Pancreas (tissue), 10 donors: ENCODE results near the gene PWWP2A. TPM values are rescaled to one million over a fixed set of nuclear protein-coding genes. Genes with fewer than 3 reads are reported as not detected.
A peak's percentile ranks its signal among the peaks of the same experiment; 100 is the strongest.

Source experiments
- ATAC-seq, 4 donors: fragments of 200-7000 bp; cut with Tn5 transposase; one replicate each; pipeline versions ENCODE4 v1.8.0 to v1.9.1; 2020; ENCODE audit warnings: mild to moderate bottlenecking in 4 of 4, moderate library complexity in 4 of 4
- DNase-seq, 6 donors: peaks; one replicate each; pipeline ENCODE4 v3.0.0-alpha.2; 2020
- FAIRE-seq: peaks from 2 replicates; lab custom pipeline; 2012; peaks lifted over from hg19 to GRCh38; lab: Jason Lieb, UNC
- H3K27ac ChIP-seq, 4 donors: fragments of 200-600 bp; sonication (generic); 1 replicate in 3 of 4; 2 replicates in 1 of 4; pipeline versions ENCODE4 v1.5.0 to v1.8.0; 2020
- H3K27me3 ChIP-seq, 4 donors: fragments of 200-600 bp; one replicate each; pipeline ENCODE4 v1.8.0; 2021
- H3K36me3 ChIP-seq, 3 donors: fragments of 200-600 bp; sonication (generic) in 1 of 3; one replicate each; pipeline versions ENCODE4 v1.5.0 to v1.8.0; 2020 to 2021
- H3K4me1 ChIP-seq, 3 donors: fragments of 200-600 bp; one replicate each; pipeline ENCODE4 v1.8.0; 2021
- H3K4me3 ChIP-seq, 4 donors: fragments of 200-600 bp; sonication (generic) in 2 of 4; one replicate each; pipeline versions ENCODE4 v1.5.0 to v1.8.0; 2020 to 2021
- H3K9me3 ChIP-seq, 4 donors: fragments of 200-600 bp; one replicate each; pipeline ENCODE4 v1.8.0; 2021
- WGBS, 2 donors: extraction: QIAGEN DNeasy Blood & Tissue Kit; methylation state at CpG; one replicate each; pipeline ENCODE4 v1.1.7; 2013; 5-methylcytosine and 5-hydroxymethylcytosine counted together
- intact Hi-C, 3 donors: fragments of 100-400 bp; cut with DNase I; formaldehyde crosslinking; loops; one replicate each; pipeline versions ENCODE4 v1.11.1 to v1.14.2; 2022
- polyA plus RNA-seq, 2 donors: library from polyadenylated mRNA; stranded (reverse); fragments of 200-250 nt; gene quantifications; one replicate each; pipeline ENCODE4 v1.2.3, GENCODE V29; 2013
- total RNA-seq, 6 donors: library from RNA; stranded (reverse); fragmentation: NEBNext Ultra II Directional in 4 of 6; extraction: Animal tissue kit (Norgen Biotek cat#: 25700) in 4 of 6; gene quantifications; one replicate each; pipeline versions ENCODE4 v1.2.1 to v1.2.4, GENCODE V29; 2021 to 2023
- TF ChIP-seq, protein P1 (sequence below), 4 donors: fragments of 200-600 bp; sonication (generic) in 3 of 4; IDR thresholded peaks; one replicate each; pipeline versions ENCODE4 v1.5.0 to v1.8.0; 2021; ENCODE audit warnings: antibody characterized with exemption in 4 of 4
- donor health status: healthy with polysubstance abuse.
- donor health status: DM: no; HTN: no; CAD: no; lungs with moderate emphysema.
- donor health status: DM: no; HTN: no; CAD: no.
- donor health status: control.
- donor health status: control.
- donor health status: Bipolar disorder and iron deficiency.
- donor health status: DM: yes; HTN: yes; CAD: no.
- donor health status: DM: no; HTN: no; CAD: no.
- donor health status: DM: no; HTN: no; CAD: no.
- donor health status: DM: yes; HTN: yes; CAD: no.

Gene PWWP2A
- total and polyA plus RNA-seq, 8 donors, result 7.9 to 14.5 (median 10.2) TPM

DNA sequence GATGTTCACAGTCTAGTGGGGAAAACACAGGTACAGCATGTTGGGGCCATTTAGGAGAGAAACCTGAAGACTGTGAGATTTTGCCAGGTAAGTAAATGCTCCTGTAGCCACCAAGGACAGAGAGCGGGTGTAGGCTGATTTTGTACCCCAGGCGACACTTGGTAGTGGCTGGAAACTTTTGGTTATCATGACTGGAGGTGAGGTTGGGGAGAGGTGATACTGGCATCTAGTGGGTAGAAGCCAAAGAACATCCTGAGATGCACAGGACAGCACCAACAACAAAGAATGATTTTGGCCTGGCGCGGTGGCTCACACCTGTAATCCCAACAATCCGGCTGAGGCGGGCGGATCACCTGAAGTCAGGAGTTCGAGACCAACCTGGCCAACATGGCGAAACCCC is 38.8 kb upstream of the PWWP2A start:
- Histone ChIP-seq H3K36me3 (no peaks in the 10 kb centered on the region), H3K4me1 (peaks cover 0 to 3% (median 0%) of the 10 kb centered on the region in 3 donors), H3K9me3 (no peaks in the 10 kb centered on the region), H3K27ac (no peak overlapping the region), H3K27me3 (no peaks in the 10 kb centered on the region), H3K4me3 (no peak overlapping the region)
- FAIRE-seq (no peak), ATAC-seq (no peak), DNase-seq (no peak)
- TF ChIP-seq, protein P1, sequence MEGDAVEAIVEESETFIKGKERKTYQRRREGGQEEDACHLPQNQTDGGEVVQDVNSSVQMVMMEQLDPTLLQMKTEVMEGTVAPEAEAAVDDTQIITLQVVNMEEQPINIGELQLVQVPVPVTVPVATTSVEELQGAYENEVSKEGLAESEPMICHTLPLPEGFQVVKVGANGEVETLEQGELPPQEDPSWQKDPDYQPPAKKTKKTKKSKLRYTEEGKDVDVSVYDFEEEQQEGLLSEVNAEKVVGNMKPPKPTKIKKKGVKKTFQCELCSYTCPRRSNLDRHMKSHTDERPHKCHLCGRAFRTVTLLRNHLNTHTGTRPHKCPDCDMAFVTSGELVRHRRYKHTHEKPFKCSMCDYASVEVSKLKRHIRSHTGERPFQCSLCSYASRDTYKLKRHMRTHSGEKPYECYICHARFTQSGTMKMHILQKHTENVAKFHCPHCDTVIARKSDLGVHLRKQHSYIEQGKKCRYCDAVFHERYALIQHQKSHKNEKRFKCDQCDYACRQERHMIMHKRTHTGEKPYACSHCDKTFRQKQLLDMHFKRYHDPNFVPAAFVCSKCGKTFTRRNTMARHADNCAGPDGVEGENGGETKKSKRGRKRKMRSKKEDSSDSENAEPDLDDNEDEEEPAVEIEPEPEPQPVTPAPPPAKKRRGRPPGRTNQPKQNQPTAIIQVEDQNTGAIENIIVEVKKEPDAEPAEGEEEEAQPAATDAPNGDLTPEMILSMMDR (IDR thresholded peaks at IDR 0.05), result no peak
- 94 to 95% methylated on average over 8 to 9 of the region's 9 CpGs for WGBS, 2 donors
- intact Hi-C loops, result no loop called here

DNA sequence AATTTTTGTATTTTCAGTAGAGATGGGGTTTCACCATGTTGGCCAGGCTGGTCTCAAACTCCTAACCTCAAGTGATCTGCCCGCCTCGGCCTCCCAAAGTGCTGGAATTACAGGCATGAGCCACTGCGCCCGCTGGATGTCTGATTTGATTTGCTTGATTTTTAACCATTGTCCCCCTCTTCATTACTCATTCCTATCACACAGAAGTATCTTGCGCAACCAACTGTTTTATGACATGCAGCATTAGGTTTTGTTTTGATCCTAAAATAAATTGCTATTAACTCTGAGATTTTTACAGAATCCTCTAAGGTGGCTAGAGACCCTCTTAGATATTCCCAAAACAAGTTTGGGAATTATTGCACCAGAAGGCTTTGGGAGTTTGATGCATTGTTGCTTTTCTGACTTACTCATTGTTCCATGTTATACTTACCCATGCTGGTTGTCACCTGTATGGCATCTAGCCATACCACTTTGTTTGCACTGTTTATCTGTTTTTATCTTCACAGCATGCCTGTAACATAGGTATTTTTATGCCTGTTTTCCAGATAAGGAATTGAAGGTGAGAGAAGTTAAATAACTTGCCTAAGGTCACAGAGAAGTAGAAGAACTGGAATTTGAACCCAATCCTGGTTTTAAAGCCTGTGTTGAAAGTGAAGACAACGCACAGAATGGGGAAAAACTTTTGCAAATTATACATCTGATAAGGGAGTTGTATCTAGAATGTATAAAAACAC is 35.9 kb upstream of the PWWP2A start:
- no peak overlapping the region for H3K4me3 ChIP-seq
- WGBS, 2 donors, result 57 to 72% methylated on average over 6 of the region's 6 CpGs
- no peaks in the 10 kb centered on the region for H3K36me3 ChIP-seq
- H3K27ac ChIP-seq, result peak overlapping the region in 2 of 4 donors; percentile 17 to 19
- H3K9me3 ChIP-seq, result no peaks in the 10 kb centered on the region
- peak in 1 of 6 donors; percentile 22 for DNase-seq
- no peak for FAIRE-seq
- H3K4me1 ChIP-seq, result peaks cover 0 to 3% (median 0%) of the 10 kb centered on the region in 3 donors
- ATAC-seq, result peak; percentile 52 to 88 (median 81)
- no peaks in the 10 kb centered on the region for H3K27me3 ChIP-seq
- TF ChIP-seq, protein P1 (IDR thresholded peaks at IDR 0.05), result no peak
- intact Hi-C loops, result no loop called here

DNA sequence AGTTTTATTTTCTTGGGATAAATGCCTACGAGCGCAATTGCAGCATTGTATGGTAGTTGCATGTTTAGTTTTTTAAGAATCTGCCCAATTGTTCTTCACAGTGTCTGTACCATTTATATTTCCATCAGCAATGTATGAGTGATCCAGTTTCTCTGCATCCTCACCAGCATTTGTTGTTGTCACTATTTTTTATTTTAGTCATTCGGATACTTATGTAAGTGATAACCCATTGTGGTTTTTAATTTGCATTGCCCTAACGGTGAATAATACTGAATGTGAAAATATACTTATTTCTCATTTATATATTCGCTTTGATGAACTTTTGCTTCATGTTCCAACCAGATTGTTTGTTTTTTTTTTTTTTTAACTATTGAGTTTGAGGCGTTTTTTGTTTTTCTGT is 33.7 kb upstream of the PWWP2A start:
- ATAC-seq, result no peak
- intact Hi-C loops, result no loop called here
- FAIRE-seq, result no peak
- Histone ChIP-seq H3K36me3 (no peaks in the 10 kb centered on the region), H3K4me1 (peaks cover 0 to 3% (median 0%) of the 10 kb centered on the region in 3 donors), H3K27ac (no peak overlapping the region), H3K9me3 (no peaks in the 10 kb centered on the region), H3K27me3 (no peaks in the 10 kb centered on the region), H3K4me3 (no peak overlapping the region)
- TF ChIP-seq, protein P1 (IDR thresholded peaks at IDR 0.05), result no peak
- no peak for DNase-seq
- 89 to 94% methylated on average over 6 of the region's 6 CpGs for WGBS, 2 donors

DNA sequence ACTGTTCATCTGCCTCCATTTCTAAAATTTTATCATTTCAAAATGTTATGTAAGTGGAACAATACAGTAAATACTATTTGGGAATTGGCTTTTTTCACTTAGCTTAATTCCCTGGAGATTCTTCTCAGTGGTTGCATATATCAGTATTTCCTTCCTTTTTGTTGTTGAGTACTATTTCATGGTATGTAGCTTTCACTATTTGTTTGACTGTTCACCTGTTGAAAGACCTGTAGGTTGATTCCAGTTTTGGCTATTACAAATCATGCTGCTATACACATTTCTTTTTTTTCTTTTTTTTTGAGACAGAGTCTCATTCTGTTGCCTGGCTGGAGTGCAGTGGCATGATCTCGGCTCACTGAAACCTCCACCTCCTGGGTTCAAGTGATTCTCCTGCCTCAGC is 33.0 kb upstream of the PWWP2A start:
- WGBS, 2 donors, result 86 to 100% methylated on average over 1 of the region's 1 CpG
- H3K27me3 ChIP-seq, result no peaks in the 10 kb centered on the region
- no peaks in the 10 kb centered on the region for H3K36me3 ChIP-seq
- H3K9me3 ChIP-seq, result no peaks in the 10 kb centered on the region
- intact Hi-C loops, result no loop called here
- H3K4me1 ChIP-seq, result peaks cover 0 to 3% (median 0%) of the 10 kb centered on the region in 3 donors
- FAIRE-seq (no peak), DNase-seq (no peak), ATAC-seq (no peak)
- H3K4me3 ChIP-seq, result no peak overlapping the region
- TF ChIP-seq, protein P1 (IDR thresholded peaks at IDR 0.05), result no peak
- H3K27ac ChIP-seq, result no peak overlapping the region

DNA sequence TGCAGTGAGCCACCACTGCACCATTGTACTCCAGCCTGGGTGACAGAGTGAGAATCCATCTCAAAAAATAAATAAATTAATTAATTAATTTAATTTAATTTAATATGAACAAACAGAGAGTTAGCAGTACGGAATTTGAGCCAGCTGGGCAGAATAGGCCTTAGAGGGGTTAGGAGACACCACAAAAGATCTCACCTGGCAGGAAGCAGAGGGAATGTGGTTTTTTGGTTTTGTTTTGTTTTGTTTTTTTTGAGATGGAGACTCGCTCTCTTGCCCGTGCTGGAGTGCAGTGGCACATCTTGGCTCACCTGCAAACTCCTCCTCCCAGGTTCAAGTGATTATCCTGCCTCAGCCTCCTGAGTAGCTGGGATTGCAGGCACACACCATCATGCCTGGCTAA is 31.8 kb upstream of the PWWP2A start:
- WGBS, 2 donors, result 90 to 91% methylated on average over 3 of the region's 3 CpGs
- no peaks in the 10 kb centered on the region for H3K9me3 ChIP-seq
- no peaks in the 10 kb centered on the region for H3K27me3 ChIP-seq
- no peak overlapping the region for H3K27ac ChIP-seq
- TF ChIP-seq, protein P1 (IDR thresholded peaks at IDR 0.05), result no peak
- no peak for FAIRE-seq
- H3K36me3 ChIP-seq, result no peaks in the 10 kb centered on the region
- DNase-seq, result no peak
- no peak overlapping the region for H3K4me3 ChIP-seq
- ATAC-seq, result no peak
- intact Hi-C loops, result no loop called here
- H3K4me1 ChIP-seq, result peaks cover 0 to 3% (median 0%) of the 10 kb centered on the region in 3 donors
